ENCODE data around the gene DDX4. TPM values are rescaled to one million over a fixed set of nuclear protein-coding genes. Genes with fewer than 3 reads are reported as not detected.

The DDX4 gene
- total RNA-seq, 4 donors from 2014 or later: not detected

- ATAC-seq (ENCODE audit: low FRiP score) (no peak), DNase-seq (ENCODE audit: low spot score) (no peak)
- TF ChIP-seq, protein P1, sequence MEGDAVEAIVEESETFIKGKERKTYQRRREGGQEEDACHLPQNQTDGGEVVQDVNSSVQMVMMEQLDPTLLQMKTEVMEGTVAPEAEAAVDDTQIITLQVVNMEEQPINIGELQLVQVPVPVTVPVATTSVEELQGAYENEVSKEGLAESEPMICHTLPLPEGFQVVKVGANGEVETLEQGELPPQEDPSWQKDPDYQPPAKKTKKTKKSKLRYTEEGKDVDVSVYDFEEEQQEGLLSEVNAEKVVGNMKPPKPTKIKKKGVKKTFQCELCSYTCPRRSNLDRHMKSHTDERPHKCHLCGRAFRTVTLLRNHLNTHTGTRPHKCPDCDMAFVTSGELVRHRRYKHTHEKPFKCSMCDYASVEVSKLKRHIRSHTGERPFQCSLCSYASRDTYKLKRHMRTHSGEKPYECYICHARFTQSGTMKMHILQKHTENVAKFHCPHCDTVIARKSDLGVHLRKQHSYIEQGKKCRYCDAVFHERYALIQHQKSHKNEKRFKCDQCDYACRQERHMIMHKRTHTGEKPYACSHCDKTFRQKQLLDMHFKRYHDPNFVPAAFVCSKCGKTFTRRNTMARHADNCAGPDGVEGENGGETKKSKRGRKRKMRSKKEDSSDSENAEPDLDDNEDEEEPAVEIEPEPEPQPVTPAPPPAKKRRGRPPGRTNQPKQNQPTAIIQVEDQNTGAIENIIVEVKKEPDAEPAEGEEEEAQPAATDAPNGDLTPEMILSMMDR (IDR thresholded peaks at IDR 0.05): no peak
Observed at GRCh38 chr5:55864606-55865541, 127.0 kb downstream of the DDX4 start.

GRCh38 chr5:55865831-55866230, 128.0 kb downstream of the DDX4 start:
- no peak for ATAC-seq (ENCODE audit: low FRiP score)
- DNase-seq (ENCODE audit: low spot score): no peak
- TF ChIP-seq, protein P1 (IDR thresholded peaks at IDR 0.05): no peak

DNA sequence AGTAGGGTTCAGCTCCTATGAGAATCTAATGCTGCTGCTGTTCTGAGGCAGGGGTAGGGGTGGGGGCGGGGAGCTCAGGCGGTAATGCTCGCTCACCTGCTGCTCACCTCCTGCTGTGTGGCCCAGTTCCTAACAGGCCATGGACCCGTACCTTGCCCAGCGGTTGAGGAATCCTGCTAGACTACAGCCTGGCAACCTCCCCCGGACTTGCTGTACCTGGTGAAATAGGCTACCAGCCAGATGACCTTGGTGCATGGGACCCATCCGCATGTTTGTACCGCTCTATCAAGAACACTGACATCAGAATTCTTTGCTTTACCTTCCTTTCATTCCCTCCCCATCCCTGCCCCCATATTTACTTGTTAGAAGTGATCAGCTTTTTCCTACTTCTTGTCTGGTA, 128.6 kb downstream of the DDX4 start:
- DNase-seq (ENCODE audit: low spot score): no peak
- TF ChIP-seq, protein P1 (IDR thresholded peaks at IDR 0.05): no peak
- ATAC-seq (ENCODE audit: low FRiP score): no peak

Small RNA genes within 50 kb of the gene (small RNA-seq; reads per million reads assigned to genes)
- gene AC016632.1 (not detected), gene RNA5SP183 (not detected)

Other genes with a start within 250 kb of the DDX4 start
- gene PLPP1, start 203.1 kb upstream of the DDX4 start, total RNA-seq: 100 to 1,000 TPM; 248 to 593 (median 409) TPM
- 10 to 100 TPM; 13.2 to 26.2 (median 20.1) TPM for gene SLC38A9, start 25.7 kb upstream of the DDX4 start, total RNA-seq
- gene IL31RA, start 113.3 kb downstream of the DDX4 start, total RNA-seq: not detected